Tibial nerve (tissue), 4 donors: Measurements from ENCODE around the gene GLYAT.

Experiments used
- EP300 ChIP-seq, 2 donors: sonication (generic); formaldehyde crosslinking; IDR thresholded peaks; one replicate each; pipeline ENCODE4 v1.6.1; 2017; ENCODE audit warnings: antibody characterized with exemption in 2 of 2, mild to moderate bottlenecking in 1 of 2
- TF ChIP-seq, protein P1 (sequence below), 5 experiments: fragments of 200-600 bp in 3 of 5; fragments of 450-650 bp in 2 of 5; sonication (generic) in 3 of 5; IDR thresholded peaks; one replicate each; pipeline ENCODE4 v1.5.1; 2016 to 2019; ENCODE audit warnings: antibody characterized with exemption in 5 of 5, mild to moderate bottlenecking in 3 of 5, moderate library complexity in 2 of 5

DNA sequence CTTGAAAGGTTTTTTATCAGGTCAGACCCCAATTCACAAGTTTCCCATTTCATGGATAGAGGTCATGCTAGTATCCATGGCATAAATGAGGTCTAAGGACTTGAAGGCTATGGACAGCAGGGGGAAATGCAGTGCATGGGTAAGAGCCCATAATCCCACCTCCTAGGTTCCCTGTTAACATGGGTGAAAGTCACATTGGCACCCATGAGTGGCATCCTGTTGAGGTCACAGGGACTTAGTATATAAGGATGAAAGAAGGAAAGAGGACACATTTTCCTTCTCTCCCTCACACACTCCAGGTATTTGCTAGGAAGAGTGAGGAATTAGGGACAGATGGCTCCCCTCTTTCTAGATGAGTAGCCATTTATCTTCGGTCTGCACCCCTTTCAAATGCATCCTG, 9.4 kb upstream of the GLYAT start:
- TF ChIP-seq, protein P1, sequence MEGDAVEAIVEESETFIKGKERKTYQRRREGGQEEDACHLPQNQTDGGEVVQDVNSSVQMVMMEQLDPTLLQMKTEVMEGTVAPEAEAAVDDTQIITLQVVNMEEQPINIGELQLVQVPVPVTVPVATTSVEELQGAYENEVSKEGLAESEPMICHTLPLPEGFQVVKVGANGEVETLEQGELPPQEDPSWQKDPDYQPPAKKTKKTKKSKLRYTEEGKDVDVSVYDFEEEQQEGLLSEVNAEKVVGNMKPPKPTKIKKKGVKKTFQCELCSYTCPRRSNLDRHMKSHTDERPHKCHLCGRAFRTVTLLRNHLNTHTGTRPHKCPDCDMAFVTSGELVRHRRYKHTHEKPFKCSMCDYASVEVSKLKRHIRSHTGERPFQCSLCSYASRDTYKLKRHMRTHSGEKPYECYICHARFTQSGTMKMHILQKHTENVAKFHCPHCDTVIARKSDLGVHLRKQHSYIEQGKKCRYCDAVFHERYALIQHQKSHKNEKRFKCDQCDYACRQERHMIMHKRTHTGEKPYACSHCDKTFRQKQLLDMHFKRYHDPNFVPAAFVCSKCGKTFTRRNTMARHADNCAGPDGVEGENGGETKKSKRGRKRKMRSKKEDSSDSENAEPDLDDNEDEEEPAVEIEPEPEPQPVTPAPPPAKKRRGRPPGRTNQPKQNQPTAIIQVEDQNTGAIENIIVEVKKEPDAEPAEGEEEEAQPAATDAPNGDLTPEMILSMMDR (IDR thresholded peaks at IDR 0.05): no peak
- no peak for TF ChIP-seq EP300 (IDR thresholded peaks at IDR 0.05)
